Hepatocyte (in vitro differentiated cells): ENCODE results near the gene NOD1. TPM values are rescaled to one million over a fixed set of nuclear protein-coding genes. Genes with fewer than 3 reads are reported as not detected.

Source experiments
- DNase-seq: peaks from one replicate; pipeline ENCODE4 v3.0.0-alpha.2; 2016; ENCODE audit warnings: low spot score
- H2AFZ ChIP-seq: fragments of 200-600 bp; sonication (generic); 2 replicates; pipeline ENCODE4 v1.6.0; 2016; ENCODE audit warnings: antibody characterized with exemption, mild to moderate bottlenecking
- H3K27ac ChIP-seq: fragments of 200-600 bp; sonication (generic); 2 replicates; pipeline ENCODE4 v1.5.1; 2016; ENCODE audit warnings: mild to moderate bottlenecking
- H3K27me3 ChIP-seq: fragments of 200-600 bp; sonication (generic); 2 replicates; pipeline ENCODE4 v1.6.1; 2016
- H3K36me3 ChIP-seq: fragments of 200-600 bp; sonication (generic); replicated peaks from 2 replicates; pipeline ENCODE4 v1.5.1; 2016; ENCODE audit warnings: low read depth; ENCODE audit not compliant: insufficient read depth
- H3K4me1 ChIP-seq: fragments of 200-600 bp; sonication (generic); 2 replicates; pipeline ENCODE4 v1.5.1; 2016; ENCODE audit warnings: mild to moderate bottlenecking, moderate library complexity; ENCODE audit not compliant: insufficient read depth
- H3K4me2 ChIP-seq: fragments of 200-600 bp; sonication (generic); 2 replicates; pipeline ENCODE4 v1.6.0; 2016
- H3K4me3 ChIP-seq: fragments of 200-600 bp; sonication (generic); 2 replicates; pipeline ENCODE4 v1.5.1; 2016; ENCODE audit warnings: mild to moderate bottlenecking
- H3K79me2 ChIP-seq: fragments of 200-600 bp; sonication (generic); 2 replicates; pipeline ENCODE4 v1.6.0; 2017; ENCODE audit warnings: mild to moderate bottlenecking
- H3K9me2 ChIP-seq: fragments of 200-600 bp; sonication (generic); replicated peaks from 2 replicates; pipeline ENCODE4 v1.6.0; 2017; ENCODE audit warnings: mild to moderate bottlenecking; ENCODE audit not compliant: insufficient read depth
- H3K9me3 ChIP-seq: fragments of 200-600 bp; sonication (generic); 2 replicates; pipeline ENCODE4 v1.5.1; 2016; ENCODE audit warnings: low read depth, mild to moderate bottlenecking
- H4K20me1 ChIP-seq: fragments of 200-600 bp; sonication (generic); 2 replicates; pipeline ENCODE4 v1.6.0; 2016; ENCODE audit warnings: mild to moderate bottlenecking; ENCODE audit not compliant: insufficient read depth, poor library complexity, severe bottlenecking
- CTCF ChIP-seq: fragments of 200-600 bp; sonication (generic); IDR thresholded peaks from 2 replicates; pipeline ENCODE4 v1.5.1; 2016; ENCODE audit warnings: antibody characterized with exemption, mild to moderate bottlenecking; ENCODE audit not compliant: poor library complexity
- EZH2 ChIP-seq: fragments of 200-600 bp; sonication (generic); IDR thresholded peaks from 2 replicates; pipeline ENCODE4 v1.6.1; 2016; ENCODE audit warnings: antibody characterized with exemption, mild to moderate bottlenecking, borderline replicate concordance
- EZH2phosphoT487 ChIP-seq: fragments of 200-600 bp; sonication (generic); IDR thresholded peaks from one replicate; pipeline ENCODE4 v1.6.1; 2018; ENCODE audit warnings: antibody characterized with exemption, mild to moderate bottlenecking, low read depth, moderate library complexity; ENCODE audit not compliant: unreplicated experiment, severe bottlenecking
- WGBS: methylation state at CpG from one replicate; pipeline ENCODE4 v1.1.6; 2016; ENCODE audit warnings: low lambda C conversion rate; ENCODE audit errors: missing lambda C conversion rate; 5-methylcytosine and 5-hydroxymethylcytosine counted together
- polyA plus RNA-seq: library from polyadenylated mRNA; unstranded; fragments of >200 nt; fragmentation: Nextera tagmentation; extraction: Ambion mirVana; gene quantifications from 2 replicates; pipeline ENCODE4 v1.2.1, GENCODE V29; 2016
- total RNA-seq: library from RNA; depleted of rRNA; stranded (reverse); fragments of >200 nt; gene quantifications from 2 replicates; pipeline ENCODE4 v1.2.3, GENCODE V29; 2014

The NOD1 gene
- total and polyA plus RNA-seq, 2 experiments from 2014 or later: 3.0 to 6.1 TPM

GRCh38 chr7:30428246-30429155, 50.1 kb downstream of the NOD1 start:
- H3K9me2 ChIP-seq: no peaks in the 10 kb centered on the region
- TF ChIP-seq EZH2phosphoT487: no peak
- TF ChIP-seq EZH2: no peak
- TF ChIP-seq CTCF: no peak
- no peaks in the 10 kb centered on the region for H3K79me2 ChIP-seq
- no peaks in the 10 kb centered on the region for H3K4me1 ChIP-seq
- no peak for DNase-seq
- peak overlapping the region; percentile 64 for H3K27ac ChIP-seq
- H4K20me1 ChIP-seq: no peaks in the 10 kb centered on the region
- H3K4me2 ChIP-seq: no peak overlapping the region
- H3K27me3 ChIP-seq: no peaks in the 10 kb centered on the region
- H3K36me3 ChIP-seq: no peaks in the 10 kb centered on the region
- no peaks in the 10 kb centered on the region for H3K9me3 ChIP-seq
- H2AFZ ChIP-seq: no peak overlapping the region
- WGBS: 90% methylated on average over 7 of the region's 7 CpGs
- H3K4me3 ChIP-seq: no peak overlapping the region

- Histone ChIP-seq H3K4me3 (no peak overlapping the region), H3K9me3 (no peaks in the 10 kb centered on the region), H4K20me1 (no peaks in the 10 kb centered on the region), H3K79me2 (no peaks in the 10 kb centered on the region), H3K4me2 (no peak overlapping the region), H3K27ac (no peak overlapping the region), H3K9me2 (no peaks in the 10 kb centered on the region), H2AFZ (no peak overlapping the region), H3K36me3 (no peaks in the 10 kb centered on the region), H3K27me3 (no peaks in the 10 kb centered on the region), H3K4me1 (no peaks in the 10 kb centered on the region)
- DNase-seq: no peak
- WGBS: 90% methylated on average over 6 of the region's 6 CpGs
- TF ChIP-seq CTCF (no peak), EZH2 (no peak), EZH2phosphoT487 (no peak)
Observed at GRCh38 chr7:30427296-30428070, 51.1 kb downstream of the NOD1 start.

GRCh38 chr7:30424506-30424905, 54.1 kb downstream of the NOD1 start:
- H3K9me2 ChIP-seq: no peaks in the 10 kb centered on the region
- no peak overlapping the region for H3K4me2 ChIP-seq
- H3K9me3 ChIP-seq: no peaks in the 10 kb centered on the region
- WGBS: over 99% methylated on average over 5 of the region's 5 CpGs
- no peaks in the 10 kb centered on the region for H3K4me1 ChIP-seq
- no peaks in the 10 kb centered on the region for H3K27me3 ChIP-seq
- no peak overlapping the region for H3K4me3 ChIP-seq
- H3K79me2 ChIP-seq: no peaks in the 10 kb centered on the region
- no peak for DNase-seq
- no peak overlapping the region for H2AFZ ChIP-seq
- H3K36me3 ChIP-seq: no peaks in the 10 kb centered on the region
- H3K27ac ChIP-seq: no peak overlapping the region
- TF ChIP-seq EZH2phosphoT487 (no peak), CTCF (no peak), EZH2 (no peak)
- no peaks in the 10 kb centered on the region for H4K20me1 ChIP-seq
